Central memory CD8-positive, alpha-beta T cell (primary cell): ENCODE results near the gene ABCC3.
A peak's percentile ranks its signal among the peaks of the same experiment; 100 is the strongest.

Experiments used
- ATAC-seq: fragments of 150-1000 bp; cut with Tn5 transposase; replicated peaks from 2 replicates; pipeline ENCODE4 v1.10.0; 2022; ENCODE audit warnings: mild to moderate bottlenecking, moderate FRiP score, moderate number of reproducible peaks; ENCODE audit not compliant: poor library complexity, severe bottlenecking; ENCODE audit errors: extremely low read depth
- DNase-seq, 2 donors: peaks; one replicate each; pipeline ENCODE4 v3.0.0; 2021; ENCODE audit warnings: low spot score in 2 of 2
- H3K27ac Mint-ChIP-seq: one replicate; pipeline ENCODE4 v1.8.0; 2022; ENCODE audit warnings: low read depth, mild to moderate bottlenecking, moderate library complexity, mixed read lengths
- H3K27me3 Mint-ChIP-seq: one replicate; pipeline ENCODE4 v1.8.0; 2022; ENCODE audit warnings: mixed read lengths
- H3K36me3 Mint-ChIP-seq: one replicate; pipeline ENCODE4 v1.8.0; 2022; ENCODE audit warnings: mild to moderate bottlenecking, moderate library complexity, mixed read lengths; ENCODE audit not compliant: insufficient read depth
- H3K4me1 Mint-ChIP-seq: one replicate; pipeline ENCODE4 v1.8.0; 2022; ENCODE audit warnings: mixed read lengths
- H3K4me3 Mint-ChIP-seq: one replicate; pipeline ENCODE4 v1.8.0; 2022; ENCODE audit warnings: mild to moderate bottlenecking, moderate library complexity, mixed read lengths
- H3K9me3 Mint-ChIP-seq: one replicate; pipeline ENCODE4 v1.8.0; 2022; ENCODE audit warnings: mixed read lengths

The ABCC3 gene

GRCh38 chr17:50634224-50634914 lies at the start of gene ABCC3:
Gene ABCC3 (plus strand): TSS chr17:50634881. CDS start chr17:50634937, 56 bp downstream.
- no peak within 1 kb of the TSS for H3K4me3 Mint-ChIP-seq
- H3K27me3 Mint-ChIP-seq: peaks cover 88% of the 10 kb centered on the region
- ATAC-seq: no peak
- no peak for DNase-seq
- no peaks in the 10 kb centered on the region for H3K9me3 Mint-ChIP-seq
- H3K4me1 Mint-ChIP-seq: peaks cover 6% of the 10 kb centered on the region
- H3K27ac Mint-ChIP-seq: no peak within 1 kb of the TSS
- no peaks in the 10 kb centered on the region for H3K36me3 Mint-ChIP-seq

- H3K27me3 Mint-ChIP-seq: peaks cover 50% of the 10 kb centered on the region
- H3K4me3 Mint-ChIP-seq: no peak overlapping the region
- H3K36me3 Mint-ChIP-seq: no peaks in the 10 kb centered on the region
- no peaks in the 10 kb centered on the region for H3K9me3 Mint-ChIP-seq
- H3K27ac Mint-ChIP-seq: no peak overlapping the region
- ATAC-seq: no peak
- DNase-seq: no peak
- no peaks in the 10 kb centered on the region for H3K4me1 Mint-ChIP-seq
These were observed 49.3 kb upstream of the ABCC3 start for GRCh38 chr17:50585346-50585745.

GRCh38 chr17:50585891-50586290 lies 48.8 kb upstream of the ABCC3 start:
- DNase-seq: no peak
- no peaks in the 10 kb centered on the region for H3K9me3 Mint-ChIP-seq
- peaks cover 45% of the 10 kb centered on the region for H3K27me3 Mint-ChIP-seq
- no peak overlapping the region for H3K4me3 Mint-ChIP-seq
- H3K27ac Mint-ChIP-seq: peak overlapping the region; percentile 45
- no peak for ATAC-seq
- H3K36me3 Mint-ChIP-seq: no peaks in the 10 kb centered on the region
- no peaks in the 10 kb centered on the region for H3K4me1 Mint-ChIP-seq

- H3K27ac Mint-ChIP-seq: peak overlapping the region; percentile 45
- peaks cover 37% of the 10 kb centered on the region for H3K27me3 Mint-ChIP-seq
- no peaks in the 10 kb centered on the region for H3K4me1 Mint-ChIP-seq
- H3K36me3 Mint-ChIP-seq: no peaks in the 10 kb centered on the region
- DNase-seq: no peak
- no peak for ATAC-seq
- no peak overlapping the region for H3K4me3 Mint-ChIP-seq
- no peaks in the 10 kb centered on the region for H3K9me3 Mint-ChIP-seq
These were observed 48.0 kb upstream of the ABCC3 start for GRCh38 chr17:50586421-50587247.

- Mint-ChIP-seq H3K4me3 (no peak overlapping the region), H3K27ac (no peak overlapping the region), H3K27me3 (peaks cover 35% of the 10 kb centered on the region), H3K9me3 (no peaks in the 10 kb centered on the region), H3K4me1 (no peaks in the 10 kb centered on the region), H3K36me3 (no peaks in the 10 kb centered on the region)
- ATAC-seq (no peak), DNase-seq (no peak)
These were observed 47.1 kb upstream of the ABCC3 start for GRCh38 chr17:50587571-50587970.

GRCh38 chr17:50588391-50589049 lies 46.2 kb upstream of the ABCC3 start:
- H3K27ac Mint-ChIP-seq: no peak overlapping the region
- DNase-seq: no peak
- H3K4me1 Mint-ChIP-seq: no peaks in the 10 kb centered on the region
- no peak overlapping the region for H3K4me3 Mint-ChIP-seq
- ATAC-seq: no peak
- no peaks in the 10 kb centered on the region for H3K9me3 Mint-ChIP-seq
- no peaks in the 10 kb centered on the region for H3K36me3 Mint-ChIP-seq
- peaks cover 28% of the 10 kb centered on the region for H3K27me3 Mint-ChIP-seq

GRCh38 chr17:50589095-50589705 lies 45.5 kb upstream of the ABCC3 start:
- no peaks in the 10 kb centered on the region for H3K4me1 Mint-ChIP-seq
- no peak overlapping the region for H3K27ac Mint-ChIP-seq
- H3K27me3 Mint-ChIP-seq: peaks cover 21% of the 10 kb centered on the region
- no peaks in the 10 kb centered on the region for H3K36me3 Mint-ChIP-seq
- H3K4me3 Mint-ChIP-seq: no peak overlapping the region
- no peaks in the 10 kb centered on the region for H3K9me3 Mint-ChIP-seq
- DNase-seq (no peak), ATAC-seq (no peak)

GRCh38 chr17:50590946-50591737 lies 43.5 kb upstream of the ABCC3 start:
- no peaks in the 10 kb centered on the region for H3K4me1 Mint-ChIP-seq
- no peak overlapping the region for H3K27ac Mint-ChIP-seq
- H3K4me3 Mint-ChIP-seq: no peak overlapping the region
- H3K9me3 Mint-ChIP-seq: no peaks in the 10 kb centered on the region
- ATAC-seq (no peak), DNase-seq (no peak)
- no peaks in the 10 kb centered on the region for H3K36me3 Mint-ChIP-seq
- H3K27me3 Mint-ChIP-seq: peaks cover 31% of the 10 kb centered on the region

- Mint-ChIP-seq H3K27ac (no peak overlapping the region), H3K9me3 (no peaks in the 10 kb centered on the region), H3K36me3 (no peaks in the 10 kb centered on the region), H3K27me3 (peaks cover 26% of the 10 kb centered on the region), H3K4me3 (no peak overlapping the region), H3K4me1 (no peaks in the 10 kb centered on the region)
- no peak for DNase-seq
- no peak for ATAC-seq
These were observed 41.4 kb upstream of the ABCC3 start for GRCh38 chr17:50593321-50593720.

- Mint-ChIP-seq H3K4me1 (no peaks in the 10 kb centered on the region), H3K4me3 (no peak overlapping the region), H3K9me3 (no peaks in the 10 kb centered on the region), H3K36me3 (no peaks in the 10 kb centered on the region), H3K27me3 (peaks cover 26% of the 10 kb centered on the region), H3K27ac (no peak overlapping the region)
- DNase-seq (no peak), ATAC-seq (no peak)
These were observed 40.4 kb upstream of the ABCC3 start for GRCh38 chr17:50594128-50594823.

- Mint-ChIP-seq H3K27ac (no peak overlapping the region), H3K9me3 (no peaks in the 10 kb centered on the region), H3K4me3 (no peak overlapping the region), H3K36me3 (no peaks in the 10 kb centered on the region), H3K27me3 (peaks cover 26% of the 10 kb centered on the region), H3K4me1 (no peaks in the 10 kb centered on the region)
- DNase-seq (no peak), ATAC-seq (no peak)
These were observed 39.8 kb upstream of the ABCC3 start for GRCh38 chr17:50594892-50595291.
